A673 (cell line): Measurements from ENCODE around the gene DNMT3A.

Source experiments
- CTCF ChIP-seq: fragments of 300-800, 200-600 bp; sonication (generic); conservative IDR thresholded peaks from 2 replicates; pipeline ENCODE4 v1.5.1; 2017; ENCODE audit warnings: low read depth, mild to moderate bottlenecking, antibody characterized with exemption, low read length, moderate library complexity, mixed read lengths
- EZH2 ChIP-seq: fragments of 200-600 bp; sonication (generic); IDR thresholded peaks from 2 replicates; pipeline ENCODE4 v1.6.1; 2017; ENCODE audit warnings: borderline replicate concordance, low read depth, mild to moderate bottlenecking, mixed read lengths, antibody characterized with exemption, low read length; ENCODE audit not compliant: poor library complexity, severe bottlenecking

GRCh38 chr2:25313711-25314513, 27.8 kb downstream of the DNMT3A start:
- TF ChIP-seq CTCF (no peak), EZH2 (no peak)
